ENCODE data around the gene RBM4B. TPM values are rescaled to one million over a fixed set of nuclear protein-coding genes. Genes with fewer than 3 reads are reported as not detected.

The RBM4B gene
- total and polyA plus RNA-seq, 2 of the 13 experiments (the other 11 are each of a cell fraction or from before 2014, with no cell fraction given): 25.8 to 32.4 TPM

GRCh38 chr11:66643745-66644437 is 33.8 kb downstream of the RBM4B start (continued):
- no peak for TF ChIP-seq HNRNPH1 (optimal IDR thresholded peaks at IDR 0.05; ENCODE audit: low read depth, low read length)
- peak; percentile 93 for TF ChIP-seq ZBTB38 (CRISPR knock-in tag; IDR thresholded peaks at IDR 0.05)
- no peak for TF ChIP-seq ZBTB49 (CRISPR knock-in tag; IDR thresholded peaks at IDR 0.05; ENCODE audit: borderline replicate concordance)
- no peak for TF ChIP-seq ZNF510 (CRISPR knock-in tag; IDR thresholded peaks at IDR 0.05; ENCODE audit: low read depth)
- peak; percentile 18 for TF ChIP-seq PRPF4 (IDR thresholded peaks at IDR 0.05; ENCODE audit: low read depth, low read length, poor library complexity, severe bottlenecking)
- TF ChIP-seq ZNF317 (CRISPR knock-in tag; IDR thresholded peaks at IDR 0.05): no peak
- TF ChIP-seq SMAD3 (CRISPR knock-in tag; IDR thresholded peaks at IDR 0.05): no peak
- TF ChIP-seq HNRNPUL1 (IDR thresholded peaks at IDR 0.05; ENCODE audit: low read depth, low read length): no peak
- TF ChIP-seq NR2F1 (CRISPR knock-in tag; IDR thresholded peaks at IDR 0.05): no peak
- TF ChIP-seq POLR2A (IDR thresholded peaks at IDR 0.05; ENCODE audit: insufficient read depth in 1 of 2, low read depth in 2 of 2, low read length in 2 of 2): peak in 1 of 2 experiments; percentile 33; a peak in 2 of 4 replicates
- peak; percentile 93 for TF ChIP-seq AGO2 (optimal IDR thresholded peaks at IDR 0.05; ENCODE audit: low read depth, low read length)
- TF ChIP-seq HNRNPLL (IDR thresholded peaks at IDR 0.05; ENCODE audit: low read depth, low read length, poor library complexity, severe bottlenecking): peak; percentile 23
- TF ChIP-seq ATF7-NPFF (CRISPR knock-in tag; IDR thresholded peaks at IDR 0.05; ENCODE audit: low read depth): no peak

All from HepG2 (cell line).